Activated CD4-positive, alpha-beta T cell treated with anti-CD3 and anti-CD28 coated beads, Interleukin-2, amount 50 U/mL, for 16 hours (primary cell): ENCODE results near the gene GASK1B.

Experiments used
- DNase-seq: peaks from one replicate; pipeline ENCODE4 v3.0.0-alpha.2; 2020

The GASK1B gene

DNA sequence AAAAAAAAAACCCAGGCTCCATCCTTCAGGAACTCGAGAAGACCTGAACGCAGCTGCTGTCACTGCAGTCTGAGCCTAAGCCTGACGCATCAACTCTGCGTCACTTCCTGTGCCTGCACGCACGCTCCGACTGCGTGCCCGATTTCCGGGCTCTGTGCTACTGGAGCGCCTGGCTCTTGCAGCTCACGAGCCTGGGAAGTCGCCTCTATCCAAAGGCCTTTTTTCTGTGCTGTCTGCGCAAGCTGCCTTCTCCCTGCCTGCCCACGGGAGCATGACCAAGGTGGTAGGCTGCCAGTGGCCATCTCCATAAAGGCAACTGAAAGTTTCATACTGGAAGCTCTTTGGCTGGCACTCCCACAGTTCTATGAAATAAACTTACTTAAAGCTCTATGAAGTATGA is 9.9 kb upstream of the GASK1B start:
- DNase-seq, result no peak

DNA sequence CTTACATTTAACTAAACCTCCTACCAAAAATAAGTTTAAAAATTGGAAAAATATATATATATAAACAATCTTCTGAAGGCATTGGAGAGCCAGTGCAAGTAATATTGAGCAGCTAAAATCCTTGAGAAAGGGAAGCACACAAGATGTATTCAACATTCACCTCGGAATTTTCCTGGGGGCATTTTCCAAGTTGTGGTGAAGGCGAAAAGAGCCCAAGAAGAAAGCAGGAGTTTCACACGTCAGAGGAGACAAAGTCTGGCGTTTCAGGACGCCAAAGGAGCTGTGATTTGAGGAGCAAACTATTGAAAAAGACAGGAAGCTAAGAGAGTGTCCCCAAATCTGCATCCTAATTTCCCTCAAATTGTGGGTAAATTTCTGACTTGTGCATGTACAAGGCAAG is 9.1 kb upstream of the GASK1B start:
- no peak for DNase-seq

DNA sequence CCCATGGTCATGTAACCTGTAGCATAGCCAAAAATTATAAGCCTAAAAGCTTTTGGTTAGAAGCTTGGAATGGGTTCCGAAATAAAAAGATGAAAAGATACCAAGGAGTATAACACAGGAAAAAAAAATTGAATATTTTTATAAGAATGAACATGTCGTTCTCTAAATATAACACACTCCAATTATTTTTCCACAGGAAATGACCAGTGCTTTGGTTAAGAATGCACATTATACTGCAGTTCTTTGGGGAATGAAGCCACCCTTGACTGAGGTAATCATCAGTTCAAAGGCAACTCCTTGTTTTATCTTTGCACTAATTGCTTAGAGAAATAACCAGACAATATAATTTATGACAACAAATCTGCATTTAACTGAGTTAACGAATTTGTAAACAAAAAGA is 6.6 kb upstream of the GASK1B start:
- DNase-seq, result no peak

DNA sequence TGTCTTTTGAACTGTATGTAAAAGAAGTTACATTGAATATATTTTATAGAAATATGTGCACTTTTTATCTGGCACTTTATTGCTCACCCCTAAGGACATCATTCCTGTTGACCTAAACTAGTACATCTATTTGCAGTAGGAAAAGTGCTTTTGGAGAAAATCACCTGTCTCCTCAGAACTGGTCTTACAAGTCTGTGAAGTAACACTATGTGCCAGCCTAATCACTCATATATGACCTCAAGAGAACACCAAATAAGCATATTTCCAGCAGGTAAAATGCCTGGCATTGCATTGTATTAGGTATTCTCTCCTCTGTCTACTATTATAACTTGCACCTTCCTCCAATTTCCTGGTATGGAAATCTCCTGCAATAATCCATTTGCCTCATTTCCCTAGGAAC is 4.0 kb upstream of the GASK1B start:
- DNase-seq, result no peak

DNA sequence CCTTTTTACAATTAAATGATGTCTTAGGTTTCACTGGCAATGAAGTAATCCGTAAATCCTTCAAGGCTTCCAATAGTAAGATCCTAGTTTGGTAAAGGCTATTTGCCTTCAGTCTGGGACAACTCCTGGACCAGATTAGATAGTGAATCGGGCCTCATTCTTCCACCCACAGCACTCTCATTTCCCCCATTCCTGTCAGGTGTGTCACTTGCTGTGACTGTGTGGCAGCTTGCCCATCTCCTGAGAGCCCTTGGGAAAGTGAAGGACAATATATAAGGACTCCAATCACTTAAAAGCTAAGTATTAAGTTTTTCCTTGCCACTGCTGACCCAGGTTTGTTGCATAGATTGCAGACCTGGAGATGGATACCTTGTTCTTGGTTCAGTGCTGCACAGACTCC is 3.3 kb upstream of the GASK1B start:
- DNase-seq, result no peak

DNA sequence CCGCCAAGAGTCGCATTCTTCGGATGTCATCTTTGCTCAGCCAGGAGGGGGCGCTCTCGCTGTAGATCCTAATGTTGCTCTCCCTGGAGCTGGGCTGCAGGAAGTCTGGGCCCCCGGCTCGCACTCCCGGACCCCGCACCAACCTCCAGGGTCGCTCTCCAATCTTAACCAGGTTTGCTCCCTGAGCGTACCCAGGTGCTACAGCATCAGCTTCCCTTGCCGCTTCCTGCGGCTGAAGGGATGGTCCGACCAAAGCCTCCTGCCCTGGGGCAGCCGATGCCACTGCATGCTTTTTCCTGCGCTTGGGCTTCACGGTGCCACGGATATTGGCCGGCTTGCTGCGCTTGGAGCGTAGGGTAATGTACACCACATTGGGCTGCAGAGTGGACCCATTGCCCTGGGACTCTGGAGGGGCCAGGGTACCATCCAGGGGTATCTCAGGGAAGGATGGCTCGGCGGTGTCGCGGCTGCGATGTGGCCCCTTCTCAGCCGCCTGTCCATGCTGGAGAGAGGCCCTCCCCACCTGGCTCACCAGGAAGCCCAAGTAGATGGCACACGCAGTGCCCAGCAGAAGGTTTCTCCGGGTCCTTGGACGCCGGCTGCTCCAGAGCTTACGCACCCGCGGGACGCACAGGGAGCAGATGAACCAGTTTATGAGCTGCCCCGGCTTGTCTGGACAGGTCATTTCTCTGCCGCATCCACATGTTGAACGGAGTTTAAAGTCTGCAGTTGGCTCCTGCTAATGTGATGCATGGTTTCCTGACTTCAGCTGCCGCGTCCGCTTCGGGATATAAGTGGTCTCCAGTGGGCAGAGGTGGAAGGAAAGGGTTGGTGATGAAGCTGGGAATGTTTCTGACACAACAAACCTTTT is 1.9 kb downstream of the GASK1B start:
- DNase-seq, result peak; percentile 23

DNA sequence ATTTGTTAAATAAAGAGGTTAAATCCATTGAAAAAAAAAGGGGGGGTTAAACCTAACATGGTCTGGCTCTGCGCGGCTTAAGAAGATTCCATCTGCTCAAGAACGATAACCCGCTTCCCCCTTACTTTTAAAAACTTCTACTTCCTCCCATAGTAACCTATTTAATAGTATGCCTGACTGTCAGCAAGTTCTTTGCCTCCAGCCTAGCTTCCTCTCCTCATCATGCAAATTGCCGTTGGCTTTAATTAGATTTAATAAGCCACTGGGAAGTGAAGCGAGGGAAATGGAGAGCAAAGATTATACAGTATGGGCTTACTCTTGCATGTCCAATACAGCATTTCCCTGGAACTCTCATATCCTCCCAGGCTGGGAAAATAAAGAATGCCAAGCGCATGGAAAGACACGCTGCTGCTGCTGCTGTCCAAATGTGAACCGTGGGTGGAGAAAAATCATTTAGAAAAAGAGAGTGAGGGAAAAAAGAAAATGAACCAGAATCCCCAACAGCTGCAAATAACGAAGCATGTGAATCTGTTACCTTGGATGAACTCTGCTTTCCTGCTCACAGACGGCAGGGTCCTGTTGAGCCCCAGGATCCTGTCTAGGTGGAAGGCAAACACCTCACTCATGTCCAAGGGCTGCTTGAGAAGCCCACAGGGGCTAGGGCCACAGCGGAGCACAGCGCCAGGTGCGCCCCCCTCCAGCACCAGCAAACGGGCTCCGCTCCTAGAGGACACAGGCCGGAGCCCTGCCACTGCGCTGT is 2.7 kb downstream of the GASK1B start:
- DNase-seq, result no peak

DNA sequence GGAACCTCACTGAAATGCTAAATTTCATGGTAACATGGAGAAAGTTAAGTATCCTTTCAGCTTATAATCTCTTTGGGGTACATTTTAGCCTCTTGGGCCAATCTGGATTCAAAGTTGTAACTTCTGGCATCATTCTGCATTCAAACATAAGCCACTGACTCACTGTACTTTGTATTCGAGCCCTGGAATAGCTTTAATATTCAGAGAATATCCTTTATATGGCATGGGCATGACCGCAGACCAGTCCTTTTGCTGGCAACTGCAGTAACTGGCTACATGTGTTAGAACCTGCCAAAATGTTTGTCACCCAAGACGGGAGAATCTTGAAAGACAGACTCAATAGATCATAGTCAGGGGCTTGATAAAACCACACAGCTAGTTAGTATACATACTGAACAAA is 3.3 kb downstream of the GASK1B start:
- DNase-seq, result no peak

DNA sequence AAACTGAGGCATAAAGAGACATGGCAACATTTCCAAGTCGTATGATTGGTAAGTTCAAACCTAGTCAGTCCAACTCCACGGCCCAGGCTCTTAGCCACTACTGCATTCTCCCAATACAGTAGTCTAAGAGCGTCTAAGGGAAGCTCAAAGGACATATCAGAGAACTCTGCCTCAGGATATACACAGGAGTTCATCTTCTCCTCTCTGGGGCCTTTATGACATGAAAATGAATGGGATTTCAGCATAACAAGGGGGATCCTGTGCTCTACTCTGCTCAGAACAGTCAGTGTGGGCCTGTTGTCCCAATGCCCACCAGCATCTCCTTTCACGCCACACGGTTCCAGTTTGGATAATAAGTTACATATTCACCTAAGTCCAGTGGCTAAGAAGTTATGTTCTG is 4.2 kb downstream of the GASK1B start:
- DNase-seq, result no peak

DNA sequence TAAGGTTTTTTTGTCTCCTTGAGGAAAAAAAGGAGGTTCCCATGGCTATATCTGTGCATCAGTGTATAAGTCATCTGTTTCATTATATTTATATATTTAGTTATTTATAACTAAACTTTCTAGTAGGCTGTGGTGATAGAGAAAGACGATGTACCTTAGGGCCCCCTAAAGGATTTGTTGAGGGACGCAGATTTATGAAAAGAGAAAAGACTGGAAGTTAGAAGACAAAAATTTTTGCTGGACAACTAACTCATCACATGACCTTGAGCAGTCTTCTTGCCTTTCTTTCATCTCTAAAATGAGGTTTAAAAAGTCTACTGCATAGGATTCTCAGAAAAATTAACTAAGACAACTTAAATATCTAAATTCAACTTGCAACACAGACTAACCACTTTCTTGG is 6.1 kb downstream of the GASK1B start:
- no peak for DNase-seq

DNA sequence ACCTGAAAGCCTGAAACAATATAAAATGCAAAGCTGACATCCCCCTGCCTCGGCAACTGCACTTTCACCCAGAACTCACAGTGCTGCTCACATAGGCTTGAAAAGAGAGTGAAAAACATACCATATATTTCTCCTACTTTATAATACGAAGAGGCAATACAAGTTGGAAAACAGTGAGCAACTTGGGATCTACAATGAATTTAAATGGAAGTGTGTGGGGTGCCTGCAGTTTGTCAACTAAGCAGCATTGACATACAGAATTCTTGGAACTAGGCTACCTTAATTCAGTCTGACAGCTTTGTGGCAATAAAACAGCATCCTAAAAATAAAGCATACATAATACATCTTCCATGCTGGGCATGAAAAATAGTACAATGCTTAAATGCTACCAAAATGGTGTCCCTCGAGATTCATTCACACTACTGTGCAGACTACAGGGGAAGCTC is 8.0 kb downstream of the GASK1B start:
- DNase-seq, result no peak

DNA sequence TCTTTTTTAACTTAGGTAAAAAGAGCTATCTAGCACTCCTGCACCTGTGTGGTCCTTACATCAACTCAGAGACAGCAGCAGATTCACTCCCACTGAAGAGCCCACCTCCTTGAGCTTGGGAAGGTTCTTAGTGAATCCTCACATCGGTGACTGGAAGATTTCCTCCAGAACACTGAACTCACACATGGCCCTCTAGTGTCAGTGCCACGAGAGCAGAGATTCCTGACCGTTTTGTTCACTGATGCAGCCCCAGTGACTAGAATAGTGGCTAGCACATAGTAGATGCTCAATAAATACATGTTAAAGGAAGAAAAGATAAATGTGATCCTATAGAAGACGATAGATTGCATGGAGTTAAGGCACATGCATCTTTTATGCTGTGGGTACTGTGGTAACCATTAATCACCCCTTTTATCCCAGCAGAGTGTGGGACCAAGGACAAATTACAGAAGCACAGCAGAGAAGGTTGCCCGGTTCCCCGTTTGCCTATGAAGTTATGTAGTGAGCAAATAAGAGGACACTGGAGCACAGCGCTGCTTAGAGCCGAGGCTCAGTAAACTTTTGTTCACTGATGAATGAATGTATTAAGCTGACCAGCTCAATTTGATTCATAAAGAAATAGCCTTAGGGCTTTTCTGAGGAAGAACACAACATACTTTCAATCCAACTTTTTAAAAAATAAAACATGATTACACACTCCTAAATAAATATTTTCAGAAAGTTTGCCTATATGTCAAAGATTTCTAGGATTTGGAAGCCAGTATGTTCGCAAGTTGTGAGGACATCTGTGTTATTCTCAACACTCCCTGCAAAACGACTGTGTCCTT is 8.7 kb downstream of the GASK1B start:
- no peak for DNase-seq

DNA sequence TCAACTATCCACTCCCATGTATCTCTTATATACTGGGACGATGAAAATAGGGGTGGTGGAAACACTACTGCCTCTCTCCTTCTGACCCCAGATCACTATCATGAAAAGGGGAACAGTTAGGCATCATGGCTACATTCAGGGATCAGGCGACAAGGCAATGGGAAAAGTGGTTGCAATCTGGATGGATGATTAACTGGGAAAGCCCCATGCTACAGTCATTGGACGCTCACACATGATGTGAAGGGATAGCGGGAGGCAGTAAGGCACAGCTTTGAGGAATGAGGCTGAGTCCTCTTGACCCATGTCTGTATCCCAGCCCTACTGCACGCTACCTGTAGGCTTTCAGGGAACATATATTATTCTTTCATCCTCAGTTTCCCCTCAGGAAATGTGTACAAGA is 10.2 kb downstream of the GASK1B start:
- no peak for DNase-seq

DNA sequence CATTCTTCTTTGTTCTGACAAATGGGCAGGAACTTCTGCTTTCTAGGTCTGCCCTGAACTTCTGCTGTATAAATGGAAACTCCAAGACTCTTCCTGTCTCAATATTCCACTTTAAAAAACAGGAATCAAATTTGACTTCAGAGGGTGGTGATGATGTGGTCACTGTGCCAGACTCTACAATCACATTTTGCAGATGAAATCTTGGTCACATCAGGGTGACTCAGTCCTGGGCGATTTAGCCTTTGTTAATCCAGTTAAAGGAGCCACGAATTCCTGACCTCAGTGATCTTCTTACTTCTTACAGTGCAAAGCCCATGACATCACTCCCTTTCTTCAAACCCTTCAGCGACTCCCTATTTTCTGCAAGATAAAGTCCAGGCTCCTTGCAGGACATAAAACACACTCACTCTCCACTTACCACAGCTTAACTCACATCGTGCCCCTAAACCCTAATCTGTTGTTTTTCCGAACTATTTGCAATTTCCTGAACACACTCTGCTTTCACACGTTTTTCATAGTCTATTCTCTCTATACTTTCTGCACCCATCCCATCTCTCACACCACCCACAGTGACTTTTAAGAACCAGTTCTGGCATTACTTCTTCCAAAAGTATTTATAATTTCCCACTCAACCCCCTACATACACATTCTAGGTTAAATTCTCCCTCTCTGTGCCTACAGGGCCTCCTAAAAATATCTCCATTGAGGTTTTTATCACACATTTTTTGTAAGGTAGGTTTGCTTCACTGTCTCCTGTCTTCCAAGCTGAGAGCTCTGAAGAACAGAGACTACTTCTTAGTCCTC is 11.1 kb downstream of the GASK1B start:
- DNase-seq, result no peak

DNA sequence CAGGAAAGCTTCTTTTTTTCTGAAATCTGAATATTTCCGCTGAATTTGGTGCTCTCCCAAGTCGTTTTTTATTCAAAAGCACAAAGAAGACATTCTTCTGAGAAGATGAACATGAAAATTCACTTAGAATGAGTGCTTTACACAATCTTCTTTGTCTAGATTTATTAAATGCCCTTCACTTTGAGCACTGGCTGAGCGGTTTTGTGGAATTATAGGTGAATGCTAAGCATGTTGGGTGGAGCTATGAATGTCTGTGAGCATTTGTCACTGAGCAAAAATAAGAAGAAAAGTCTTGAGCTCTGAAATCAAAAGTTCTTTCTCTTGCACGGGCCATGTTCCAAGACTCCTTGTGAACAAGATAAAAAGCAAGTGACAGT is 13.1 kb downstream of the GASK1B start:
- no peak for DNase-seq

DNA sequence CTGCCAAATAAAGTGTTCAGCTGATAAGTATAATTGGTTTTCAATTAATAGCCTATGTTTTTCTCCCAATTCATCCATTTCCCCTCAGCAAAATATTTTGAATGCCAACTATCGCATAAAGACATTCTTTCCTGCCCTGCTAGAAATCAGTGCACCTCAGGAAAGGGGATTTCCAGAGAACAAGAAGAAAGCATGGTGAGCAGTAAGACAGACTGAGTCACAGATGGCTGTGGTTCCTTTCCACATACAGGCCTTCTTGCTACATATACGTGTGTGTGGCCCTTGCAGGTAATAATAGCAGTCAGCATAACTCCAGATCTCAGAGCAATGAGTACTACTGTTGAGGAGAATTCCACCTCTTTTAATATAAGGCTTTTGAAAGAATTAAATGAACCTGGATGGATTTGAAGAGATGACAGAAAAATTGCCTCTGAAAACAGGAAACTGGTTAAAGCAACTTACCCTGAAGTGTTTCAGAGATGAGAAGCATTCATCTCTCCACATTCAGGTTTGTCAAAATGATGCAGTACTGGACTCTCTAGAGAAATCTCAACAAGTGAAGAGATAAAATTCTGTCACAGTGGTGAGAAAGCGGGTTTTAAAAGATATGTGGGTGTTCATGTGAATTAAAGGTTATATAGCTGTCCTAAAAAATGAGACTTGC is 13.6 kb downstream of the GASK1B start:
- DNase-seq, result peak; percentile 15

DNA sequence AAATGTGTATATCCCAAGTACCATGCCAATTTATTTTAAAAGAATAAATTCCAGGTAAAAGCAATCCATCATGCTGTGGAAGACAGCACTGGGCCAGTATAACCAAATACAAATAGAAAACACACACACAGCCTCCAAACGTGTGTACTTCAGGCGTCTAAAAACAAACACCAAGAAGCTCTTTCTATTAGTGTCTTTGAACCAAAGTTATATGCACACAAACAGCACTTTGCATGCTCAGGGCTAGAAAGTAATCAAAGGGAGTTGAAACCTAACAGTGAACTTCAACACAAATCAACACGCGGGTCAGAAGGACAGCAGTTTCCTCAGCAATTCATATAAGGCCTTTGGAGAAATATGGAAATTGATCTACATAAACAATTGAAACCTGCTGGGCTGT is 15.4 kb downstream of the GASK1B start:
- DNase-seq, result no peak

DNA sequence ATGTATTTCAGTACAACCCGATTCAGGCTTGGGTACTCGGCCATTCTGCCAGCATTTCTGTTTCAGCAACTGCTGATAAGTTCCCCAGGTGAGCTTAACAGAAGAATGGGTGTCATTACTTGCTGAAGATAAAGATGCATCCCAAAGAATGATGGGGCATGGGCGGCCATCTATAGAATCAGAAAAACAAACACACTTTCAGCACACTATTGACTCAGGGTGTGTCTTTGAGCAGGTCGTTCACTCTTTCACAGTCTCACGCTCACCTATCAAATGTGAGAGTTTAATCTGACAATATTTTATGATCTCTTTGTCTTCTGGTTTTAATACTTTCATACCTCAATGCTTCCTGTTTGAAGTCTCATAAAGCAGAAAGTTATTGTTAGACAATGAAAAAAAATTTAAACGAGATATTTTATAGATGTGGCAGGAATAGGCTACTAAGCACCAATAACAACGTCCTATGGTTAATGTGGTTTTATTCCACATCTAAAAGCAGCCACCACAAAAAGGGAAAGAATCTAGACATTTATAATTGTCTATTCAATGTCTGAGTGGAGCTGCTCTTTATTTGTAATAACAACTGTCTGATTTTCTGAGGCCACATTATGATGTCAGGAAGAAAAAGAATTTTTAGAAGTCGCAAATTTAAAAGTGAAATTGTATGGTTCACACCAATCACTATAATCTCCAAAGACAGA is 17.0 kb downstream of the GASK1B start:
- DNase-seq, result no peak

DNA sequence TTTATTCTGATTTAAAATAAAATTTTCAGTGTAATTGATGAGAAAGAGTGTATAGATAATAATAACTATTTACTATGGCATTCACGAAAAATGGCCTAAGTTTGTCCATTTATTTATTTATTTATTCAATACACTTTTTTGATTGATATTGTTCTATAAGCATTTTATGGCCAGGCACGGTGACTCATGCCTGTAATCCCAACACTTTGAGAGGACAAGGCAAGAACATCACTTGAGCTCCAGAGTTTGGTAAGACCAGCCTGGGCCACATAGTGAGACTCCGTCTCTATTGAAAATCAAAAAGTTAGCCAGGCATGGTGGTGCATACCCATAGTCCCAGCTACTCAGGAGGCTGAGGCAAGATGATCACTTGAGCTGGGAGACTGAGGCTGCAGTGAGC is 25.7 kb downstream of the GASK1B start:
- no peak for DNase-seq

DNA sequence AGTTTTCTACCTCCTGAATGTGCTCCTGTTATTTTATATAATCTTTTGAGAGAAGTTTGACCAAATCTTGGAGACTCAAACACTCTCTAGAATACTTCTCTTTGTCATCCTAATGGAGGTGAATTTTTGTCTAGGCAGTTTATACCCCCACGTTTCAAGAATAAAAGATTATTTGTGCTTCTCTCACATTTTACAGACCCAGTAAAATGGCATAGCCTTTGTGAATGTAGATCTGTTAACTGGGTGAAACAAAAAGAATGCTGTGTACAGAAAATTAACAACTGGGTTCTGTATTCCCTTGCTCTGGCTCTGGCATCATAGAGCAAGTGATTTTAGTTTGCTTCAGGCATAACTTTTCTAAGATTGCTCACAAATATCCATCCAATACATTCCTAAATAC is 26.1 kb downstream of the GASK1B start:
- no peak for DNase-seq

DNA sequence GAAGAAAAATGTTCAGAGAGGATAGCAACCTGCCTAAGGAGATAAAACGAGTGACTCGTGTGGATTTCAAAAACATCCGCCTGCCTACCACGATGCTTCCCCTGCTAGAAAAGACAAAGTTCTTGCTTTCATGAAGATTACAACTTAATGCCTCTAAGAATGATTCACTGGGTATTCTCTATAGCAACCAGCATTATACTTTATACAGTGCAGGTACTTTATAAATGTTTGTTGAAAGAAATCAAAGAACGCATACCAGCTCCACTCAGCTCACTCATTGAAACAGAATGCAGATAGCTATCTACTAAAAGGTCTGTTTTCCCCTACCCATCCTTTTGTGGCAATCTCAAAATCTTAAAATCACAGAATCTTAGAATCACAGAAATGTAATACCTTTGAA is 33.7 kb downstream of the GASK1B start:
- no peak for DNase-seq
